HAP-1 (cell line): ENCODE measurements around the gene CAST.
"Not testable (repeated sequence)": the region's sequence is repeated elsewhere in the genome, so short reads cannot be mapped to it uniquely, and the experiment has no call there.

Experiments used
- DNase-seq, 2 experiments: peaks; one replicate each; pipeline ENCODE4 v3.0.0-alpha.2; 2016 to 2020; ENCODE audit warnings: low spot score in 2 of 2
- H3K27me3 ChIP-seq: fragments of 250-450 bp; sonication (Bioruptor Pico); 2 replicates; pipeline ENCODE4 v1.5.1; 2020; ENCODE audit warnings: low read depth, mild to moderate bottlenecking, moderate library complexity
- H3K36me3 ChIP-seq: fragments of 250-450 bp; sonication (Bioruptor Pico); replicated peaks from 2 replicates; pipeline ENCODE4 v1.5.1; 2020; ENCODE audit warnings: mild to moderate bottlenecking
- H3K4me1 ChIP-seq: fragments of 250-450 bp; sonication (Bioruptor Pico); 2 replicates; pipeline ENCODE4 v1.5.1; 2020; ENCODE audit warnings: mild to moderate bottlenecking
- H3K4me3 ChIP-seq: fragments of 250-450 bp; sonication (Bioruptor Pico); 2 replicates; pipeline ENCODE4 v1.5.1; 2020; ENCODE audit warnings: mild to moderate bottlenecking, moderate library complexity
- H3K9me3 ChIP-seq: fragments of 250-450 bp; sonication (Bioruptor Pico); 2 replicates; pipeline ENCODE4 v1.5.1; 2020; ENCODE audit warnings: mild to moderate bottlenecking, moderate library complexity
- in situ Hi-C: fragments of 300-500 bp; cut with MboI; formaldehyde crosslinking; loops from 3 replicates; pipeline ENCODE4 v1.14.3; 2020; ENCODE audit warnings: low sequenced_read_pairs, inconsistent platforms, mixed read lengths

Gene CAST

GRCh38 chr5:96741891-96742309, 79.7 kb downstream of the CAST start:
- Histone ChIP-seq H3K4me3 (no peak overlapping the region), H3K4me1 (no peaks in the 10 kb centered on the region), H3K27me3 (no peaks in the 10 kb centered on the region), H3K36me3 (peaks cover 42% of the 10 kb centered on the region), H3K9me3 (no peaks in the 10 kb centered on the region)
- DNase-seq: no peak
- in situ Hi-C loops: loop anchor here (5.0 kb wide), 1 partner anchor 420 kb away; no protein-coding TSS in a partner anchor

- Histone ChIP-seq H3K27me3 (no peaks in the 10 kb centered on the region), H3K4me3 (no peak overlapping the region), H3K36me3 (peaks cover 46% of the 10 kb centered on the region), H3K4me1 (no peaks in the 10 kb centered on the region), H3K9me3 (no peaks in the 10 kb centered on the region)
- in situ Hi-C loops: loop anchor here (5.0 kb wide), 1 partner anchor 420 kb away; no protein-coding TSS in a partner anchor
- DNase-seq: no peak
These were observed 80.4 kb downstream of the CAST start for GRCh38 chr5:96742538-96742937.

- in situ Hi-C loops: loop anchor here (5.0 kb wide), 1 partner anchor 419 kb away; no protein-coding TSS in a partner anchor
- no peaks in the 10 kb centered on the region for H3K4me1 ChIP-seq
- peaks cover 50% of the 10 kb centered on the region for H3K36me3 ChIP-seq
- no peaks in the 10 kb centered on the region for H3K27me3 ChIP-seq
- DNase-seq: no peak
- H3K9me3 ChIP-seq: no peaks in the 10 kb centered on the region
- H3K4me3 ChIP-seq: no peak overlapping the region
These were observed 81.0 kb downstream of the CAST start for GRCh38 chr5:96743065-96743768.

GRCh38 chr5:96743805-96744204, 81.6 kb downstream of the CAST start:
- no peak for DNase-seq
- H3K36me3 ChIP-seq: peaks cover 51% of the 10 kb centered on the region
- H3K9me3 ChIP-seq: no peaks in the 10 kb centered on the region
- no peak overlapping the region for H3K4me3 ChIP-seq
- in situ Hi-C loops: loop anchor here (5.0 kb wide), 1 partner anchor 418 kb away; no protein-coding TSS in a partner anchor
- no peaks in the 10 kb centered on the region for H3K27me3 ChIP-seq
- no peaks in the 10 kb centered on the region for H3K4me1 ChIP-seq

- H3K36me3 ChIP-seq: peaks cover 51% of the 10 kb centered on the region
- H3K9me3 ChIP-seq, H3K4me1 ChIP-seq, H3K27me3 ChIP-seq, H3K4me3 ChIP-seq, DNase-seq: not testable (repeated sequence)
- in situ Hi-C loops: loop anchor here (5.0 kb wide), 1 partner anchor 418 kb away; no protein-coding TSS in a partner anchor
These were observed 82.0 kb downstream of the CAST start for GRCh38 chr5:96744218-96744617.

GRCh38 chr5:96745025-96745424, 82.8 kb downstream of the CAST start:
- in situ Hi-C loops: no loop called here
- no peak overlapping the region for H3K4me3 ChIP-seq
- peaks cover 57% of the 10 kb centered on the region for H3K36me3 ChIP-seq

GRCh38 chr5:96745844-96746531, 83.8 kb downstream of the CAST start:
- Histone ChIP-seq H3K27me3 (no peaks in the 10 kb centered on the region), H3K36me3 (peaks cover 58% of the 10 kb centered on the region), H3K4me1 (no peaks in the 10 kb centered on the region), H3K4me3 (no peak overlapping the region), H3K9me3 (no peaks in the 10 kb centered on the region)
- no peak for DNase-seq
- in situ Hi-C loops: no loop called here

More at GRCh38 chr5:96745025-96745424, 82.8 kb downstream of the CAST start:
- Histone ChIP-seq H3K4me1 (no peaks in the 10 kb centered on the region), H3K9me3 (no peaks in the 10 kb centered on the region), H3K27me3 (no peaks in the 10 kb centered on the region)
- DNase-seq: no peak

- Histone ChIP-seq H3K27me3 (no peaks in the 10 kb centered on the region), H3K9me3 (no peaks in the 10 kb centered on the region), H3K36me3 (peaks cover 45% of the 10 kb centered on the region), H3K4me3 (no peak overlapping the region), H3K4me1 (no peaks in the 10 kb centered on the region)
- no peak for DNase-seq
- in situ Hi-C loops: no loop called here
These were observed 85.5 kb downstream of the CAST start for GRCh38 chr5:96747720-96748119.

GRCh38 chr5:96750110-96750822, 88.1 kb downstream of the CAST start:
- Histone ChIP-seq H3K4me3 (no peak overlapping the region), H3K27me3 (no peaks in the 10 kb centered on the region), H3K9me3 (no peaks in the 10 kb centered on the region), H3K4me1 (no peaks in the 10 kb centered on the region), H3K36me3 (peaks cover 56% of the 10 kb centered on the region)
- no peak for DNase-seq
- in situ Hi-C loops: no loop called here

- in situ Hi-C loops: no loop called here
- Histone ChIP-seq H3K4me1 (no peaks in the 10 kb centered on the region), H3K9me3 (no peaks in the 10 kb centered on the region), H3K4me3 (no peak overlapping the region), H3K36me3 (peaks cover 55% of the 10 kb centered on the region), H3K27me3 (no peaks in the 10 kb centered on the region)
- no peak for DNase-seq
These were observed 89.3 kb downstream of the CAST start for GRCh38 chr5:96751203-96752169.

- Histone ChIP-seq H3K4me1 (no peaks in the 10 kb centered on the region), H3K4me3 (no peak overlapping the region), H3K36me3 (peaks cover 60% of the 10 kb centered on the region), H3K27me3 (no peaks in the 10 kb centered on the region), H3K9me3 (no peaks in the 10 kb centered on the region)
- in situ Hi-C loops: no loop called here
- DNase-seq: peak; percentile 42 to 70
These were observed 90.3 kb downstream of the CAST start for GRCh38 chr5:96752341-96753016.

GRCh38 chr5:96753017-96753397, 90.8 kb downstream of the CAST start:
- Histone ChIP-seq H3K9me3 (no peaks in the 10 kb centered on the region), H3K36me3 (peaks cover 56% of the 10 kb centered on the region), H3K27me3 (no peaks in the 10 kb centered on the region), H3K4me1 (no peaks in the 10 kb centered on the region), H3K4me3 (no peak overlapping the region)
- in situ Hi-C loops: no loop called here
- DNase-seq: no peak
